GM19395 (cell line): Measurements from ENCODE around the gene RYR2.

Experiments
- ATAC-seq: cut with Tn5 transposase; IDR thresholded peaks from one replicate; pipeline ENCODE4 v1.9.1; 2021; ENCODE audit warnings: mild to moderate bottlenecking, moderate library complexity; ENCODE audit not compliant: unreplicated experiment

RYR2 gene

DNA sequence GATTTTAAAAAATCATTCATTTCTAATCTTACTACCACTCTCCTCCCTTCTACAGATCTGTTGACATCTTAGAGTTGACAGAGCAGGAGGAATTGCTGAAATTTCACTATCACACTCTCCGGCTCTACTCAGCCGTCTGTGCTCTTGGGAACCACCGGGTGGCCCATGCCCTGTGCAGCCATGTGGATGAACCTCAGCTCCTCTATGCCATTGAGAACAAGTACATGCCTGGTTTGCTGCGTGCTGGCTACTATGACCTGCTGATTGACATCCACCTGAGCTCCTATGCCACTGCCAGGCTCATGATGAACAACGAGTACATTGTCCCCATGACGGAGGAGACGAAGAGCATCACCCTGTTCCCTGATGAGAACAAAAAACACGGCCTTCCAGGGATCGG lies 572.0 kb downstream of the RYR2 start:
- ATAC-seq = no peak

DNA sequence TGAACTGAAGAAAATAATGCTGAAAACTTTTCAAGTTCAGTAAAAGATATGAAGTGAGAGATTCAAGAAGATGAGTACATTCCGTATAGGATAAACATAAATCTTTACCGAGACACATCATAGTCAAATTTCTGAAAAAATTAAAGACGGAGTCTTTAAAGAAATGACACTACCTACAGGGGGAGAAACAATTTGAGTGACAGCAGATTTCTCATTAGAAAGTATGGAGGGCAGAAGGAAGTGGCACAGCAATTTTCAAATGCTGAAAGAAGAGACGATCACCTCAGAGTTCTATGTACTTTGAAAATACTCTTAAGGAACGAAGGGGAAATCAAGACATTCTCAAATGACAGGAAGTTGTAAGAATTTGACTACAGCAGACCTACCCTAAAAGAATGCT lies 577.6 kb downstream of the RYR2 start:
- no peak for ATAC-seq

DNA sequence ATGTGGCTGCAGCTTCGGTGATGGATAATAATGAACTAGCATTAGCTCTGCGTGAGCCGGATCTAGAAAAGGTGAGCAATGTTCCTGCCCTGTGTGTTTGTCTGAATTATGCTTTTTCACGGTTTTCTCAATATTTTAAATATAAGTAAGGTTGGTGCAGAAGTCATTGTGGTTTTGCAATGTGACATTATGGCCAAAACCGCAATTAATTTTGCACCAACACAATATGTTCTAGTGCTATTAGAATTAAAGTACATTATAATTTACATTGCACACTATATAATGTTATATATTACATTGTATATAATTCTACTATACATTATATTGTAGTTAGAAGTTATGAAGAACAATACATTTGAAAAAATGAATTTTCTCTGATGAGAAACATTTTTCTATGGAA lies 592.9 kb downstream of the RYR2 start:
- no peak for ATAC-seq

DNA sequence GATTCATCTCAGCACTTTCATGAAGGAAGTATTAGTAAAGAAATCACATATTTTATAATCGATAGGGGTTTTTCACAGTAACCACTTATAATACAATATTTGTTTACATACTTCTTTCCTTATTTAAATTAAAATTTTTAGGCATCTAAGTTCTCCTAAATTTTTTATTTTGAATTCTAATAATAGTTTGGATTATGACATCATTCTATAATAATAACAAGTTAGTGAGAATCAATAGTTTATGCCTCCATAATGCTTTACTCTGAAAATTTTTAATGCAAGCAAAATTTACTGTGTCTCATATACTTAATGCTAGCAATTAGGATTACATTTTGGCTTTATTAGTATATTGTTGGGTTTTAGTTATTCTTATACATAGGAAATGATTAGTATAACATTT lies 596.6 kb downstream of the RYR2 start:
- no peak for ATAC-seq

DNA sequence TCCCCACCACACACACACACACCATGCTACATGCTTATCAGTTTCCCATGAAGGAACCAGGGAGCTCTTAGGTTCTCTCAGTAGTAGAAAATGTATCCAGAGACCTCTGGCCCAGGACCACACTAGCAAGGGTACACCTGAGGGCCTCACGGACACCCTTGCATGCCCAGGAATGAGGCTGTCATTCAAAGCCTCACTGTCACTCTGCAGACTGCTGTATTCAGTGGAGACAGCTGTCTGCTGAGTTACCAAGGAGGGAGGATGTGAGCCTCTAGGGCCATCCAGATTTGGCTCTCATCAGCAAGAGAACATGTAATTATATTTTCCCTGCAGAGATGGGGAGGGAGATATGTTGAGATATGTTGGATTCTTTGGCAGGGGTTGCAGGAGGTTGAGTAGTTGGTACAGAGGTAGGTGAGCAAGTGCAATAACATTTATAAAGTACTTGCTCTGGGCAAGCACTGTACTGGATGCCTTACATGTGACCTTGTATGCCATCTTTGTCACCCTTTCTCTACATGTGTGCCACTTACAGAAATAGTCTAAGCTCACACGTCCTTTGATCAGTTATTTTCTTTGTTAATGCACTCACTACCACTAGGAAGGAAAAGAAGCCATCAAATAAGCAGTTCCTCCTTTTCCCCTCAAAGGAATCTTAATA lies 598.2 kb downstream of the RYR2 start:
- no peak for ATAC-seq

DNA sequence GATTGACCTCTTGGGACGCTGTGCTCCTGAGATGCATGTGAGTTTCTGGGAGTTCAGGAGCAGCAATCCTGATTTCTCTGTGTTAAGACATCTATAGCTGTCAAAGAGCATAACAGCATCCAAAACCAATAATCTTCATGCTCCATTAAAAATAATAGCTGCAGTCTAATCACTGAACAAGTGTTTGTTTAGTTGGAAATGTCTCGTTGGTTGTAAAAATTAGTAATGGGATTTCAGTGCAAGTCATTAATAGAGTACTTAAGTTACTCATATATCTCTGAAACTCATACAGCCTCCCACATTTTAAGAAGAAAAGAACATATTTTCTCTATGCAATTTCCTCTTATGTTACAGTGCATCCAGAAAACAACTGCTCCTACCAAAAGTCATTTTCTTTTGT lies 599.0 kb downstream of the RYR2 start:
- ATAC-seq = no peak

DNA sequence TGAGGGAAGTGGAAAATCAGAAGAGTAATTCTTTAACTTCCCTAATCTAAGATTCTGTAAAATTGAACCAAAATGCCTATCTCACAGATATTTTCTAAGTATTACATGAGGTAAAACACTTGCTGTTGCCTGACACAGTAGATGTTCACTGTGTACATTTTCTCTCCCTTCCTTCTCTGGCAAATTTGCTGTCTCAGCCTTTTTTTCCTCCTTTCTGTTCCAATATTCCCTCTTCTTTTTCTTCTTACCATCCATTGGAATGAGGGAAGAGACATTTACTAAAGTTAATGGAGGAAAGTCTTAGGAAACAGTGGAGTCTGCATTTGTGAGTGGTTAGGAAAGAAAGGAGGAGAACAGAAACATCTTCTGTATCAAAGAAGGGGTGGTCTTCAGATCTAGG lies 608.8 kb downstream of the RYR2 start:
- no peak for ATAC-seq

DNA sequence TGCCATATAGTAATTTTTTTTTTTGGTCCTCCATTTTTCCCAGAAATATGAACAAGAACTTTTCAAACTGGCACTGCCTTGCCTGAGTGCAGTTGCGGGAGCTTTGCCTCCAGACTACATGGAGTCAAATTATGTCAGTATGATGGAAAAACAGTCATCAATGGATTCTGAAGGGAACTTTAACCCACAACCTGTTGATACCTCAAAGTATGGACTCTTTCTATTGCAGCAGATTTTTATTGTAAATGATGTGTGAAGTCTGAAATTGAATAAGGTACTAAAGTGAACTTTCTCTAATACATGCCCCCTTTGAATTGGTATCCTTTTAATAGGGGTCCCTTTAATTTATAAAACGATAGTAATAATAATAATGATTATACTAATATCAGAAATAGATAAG lies 613.8 kb downstream of the RYR2 start:
- ATAC-seq = no peak

DNA sequence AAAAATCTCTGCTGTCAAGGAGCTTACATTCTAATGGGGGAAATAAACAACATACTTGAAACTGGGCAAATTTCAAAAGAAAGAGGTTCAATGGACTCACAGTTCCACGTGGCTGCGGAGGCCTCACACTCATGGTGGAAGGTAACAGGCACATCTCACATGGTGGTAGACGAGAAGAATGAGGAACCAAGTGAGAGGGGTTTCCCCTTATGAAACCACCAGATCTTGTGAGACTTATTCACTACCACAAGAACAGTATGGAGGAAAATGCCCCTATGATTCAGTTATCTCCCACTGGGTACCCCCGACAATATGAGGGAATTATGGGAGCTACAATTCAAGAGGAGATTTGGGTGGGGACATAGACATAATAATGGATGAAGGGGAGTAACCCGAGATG lies 622.4 kb downstream of the RYR2 start:
- no peak for ATAC-seq

DNA sequence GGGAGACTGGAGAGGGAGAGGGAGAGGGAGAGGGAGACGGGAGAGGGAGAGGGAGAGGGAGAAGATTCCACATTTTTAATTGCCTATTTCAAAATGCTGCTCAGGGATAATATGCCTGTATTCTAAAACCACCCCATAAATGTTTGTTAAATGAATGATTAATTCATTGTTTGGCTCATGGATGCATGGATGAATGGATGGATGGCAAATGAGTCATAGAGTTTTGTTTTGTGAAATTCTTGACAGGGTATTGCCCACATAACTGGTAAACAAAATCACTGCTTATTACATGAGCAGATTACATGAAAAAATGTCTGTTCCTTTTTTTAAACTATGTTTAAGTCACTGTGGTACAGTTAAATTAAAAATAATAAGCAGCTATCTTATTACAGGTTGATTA lies 628.3 kb downstream of the RYR2 start:
- ATAC-seq = no peak

DNA sequence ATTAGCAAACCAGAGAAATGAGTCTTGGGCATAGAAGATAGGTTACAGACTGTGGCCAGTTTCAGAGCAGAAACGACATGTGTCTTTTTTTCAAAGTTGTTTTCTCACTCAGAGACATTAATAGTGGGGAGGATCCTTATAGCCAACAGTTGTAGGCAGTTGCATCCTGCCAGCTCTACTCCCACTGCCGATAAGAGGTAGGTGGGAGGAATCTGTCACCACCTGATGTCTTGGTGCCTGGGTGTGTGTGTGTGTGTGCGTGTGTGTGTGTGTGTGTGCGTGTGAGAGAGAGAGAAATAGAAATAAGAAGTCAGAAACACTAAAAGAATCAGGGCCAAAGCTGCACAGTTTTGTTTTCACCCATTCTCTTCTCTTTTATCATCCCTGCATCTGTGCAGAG lies 629.3 kb downstream of the RYR2 start:
- no peak for ATAC-seq

DNA sequence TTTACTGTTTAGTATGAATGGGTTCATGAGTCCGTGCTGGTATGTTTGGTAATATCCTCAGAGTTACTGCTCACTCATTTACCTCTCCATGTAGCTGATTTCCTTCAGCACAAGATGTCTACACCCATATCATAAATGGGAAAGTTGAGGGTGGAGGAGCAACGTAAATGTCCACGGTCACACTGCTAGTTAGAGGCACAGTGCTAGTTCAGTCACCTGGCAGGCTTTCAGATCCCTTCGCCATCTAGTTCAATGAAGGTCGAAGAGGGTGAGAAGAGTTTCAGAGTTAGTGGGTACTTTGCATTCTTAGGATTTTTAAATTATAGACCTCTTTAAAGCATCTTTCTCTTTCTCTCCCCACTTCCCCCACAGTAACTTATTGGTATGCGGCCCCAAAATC lies 630.0 kb downstream of the RYR2 start:
- ATAC-seq = no peak

DNA sequence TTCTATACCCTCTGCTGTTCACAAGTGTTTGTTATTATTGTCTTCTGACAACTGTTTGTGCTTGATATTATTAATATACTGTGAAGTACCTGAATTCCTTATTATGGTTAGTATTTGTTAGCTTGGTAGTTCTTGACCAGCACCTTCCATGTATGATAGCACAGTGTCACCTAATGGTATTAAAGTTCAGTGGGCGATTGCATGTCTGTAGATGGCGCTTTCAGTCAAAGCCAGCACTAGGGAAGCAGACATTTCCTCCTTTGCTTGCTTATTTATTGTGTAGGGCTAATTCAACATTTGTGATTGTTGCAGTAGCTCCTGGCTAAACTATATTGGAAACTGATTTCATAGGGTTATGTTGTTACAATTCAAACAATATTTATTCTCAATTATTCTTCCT lies 630.8 kb downstream of the RYR2 start:
- ATAC-seq = no peak

DNA sequence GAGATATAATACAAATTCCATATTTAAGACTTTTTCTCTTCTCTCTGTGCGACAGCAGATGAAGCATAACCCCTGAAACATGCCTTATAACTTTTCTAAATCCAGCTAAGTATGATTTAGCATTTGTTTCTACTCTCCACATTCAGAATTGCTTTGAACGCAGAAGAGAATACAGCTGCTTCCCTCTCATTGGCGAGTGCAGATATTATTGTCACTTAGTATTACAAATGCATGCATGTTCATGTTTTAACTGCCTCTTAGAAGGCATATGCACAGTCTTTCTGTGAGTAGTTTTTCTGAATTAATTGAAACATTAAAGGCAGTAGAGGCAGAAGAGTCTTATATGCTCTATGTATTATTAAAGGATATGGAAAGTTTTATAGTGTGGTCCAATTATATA lies 631.6 kb downstream of the RYR2 start:
- ATAC-seq = no peak

DNA sequence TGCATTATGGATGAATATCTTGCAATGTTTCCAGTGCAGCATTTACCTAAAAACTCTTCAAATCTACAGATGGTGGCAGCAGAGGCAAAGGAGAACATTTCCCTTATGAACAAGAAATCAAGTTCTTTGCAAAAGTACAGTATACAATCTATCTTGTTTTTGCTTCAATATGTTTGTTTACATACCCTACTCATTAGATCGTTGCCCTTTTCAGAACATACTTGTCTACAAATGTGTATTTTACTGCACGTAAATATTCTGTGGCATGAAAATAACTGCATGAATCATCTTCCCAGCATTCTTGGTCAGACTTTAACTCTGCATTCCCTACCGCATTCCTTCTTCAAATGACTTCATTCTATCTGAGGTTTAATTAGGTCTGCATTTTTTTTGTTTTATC lies 636.0 kb downstream of the RYR2 start:
- no peak for ATAC-seq

DNA sequence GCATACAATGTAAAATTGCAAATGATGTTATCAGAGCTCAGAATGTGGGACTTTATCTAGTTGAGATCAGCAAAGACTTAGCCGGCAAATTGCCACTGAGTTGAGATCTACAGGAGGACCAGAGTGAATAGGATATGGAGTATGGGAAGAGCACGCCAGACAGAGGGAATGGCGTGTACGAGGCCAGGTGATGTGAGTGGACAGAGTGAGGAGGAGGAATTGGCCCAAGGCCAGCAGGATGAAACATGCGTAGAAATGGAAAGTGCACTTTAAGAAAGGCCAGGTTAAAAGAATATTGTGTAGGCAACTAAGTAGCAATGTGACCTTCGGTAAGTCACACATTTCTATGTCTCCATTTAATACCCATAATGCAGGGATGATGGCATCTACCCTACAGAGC lies 637.7 kb downstream of the RYR2 start:
- ATAC-seq = no peak

DNA sequence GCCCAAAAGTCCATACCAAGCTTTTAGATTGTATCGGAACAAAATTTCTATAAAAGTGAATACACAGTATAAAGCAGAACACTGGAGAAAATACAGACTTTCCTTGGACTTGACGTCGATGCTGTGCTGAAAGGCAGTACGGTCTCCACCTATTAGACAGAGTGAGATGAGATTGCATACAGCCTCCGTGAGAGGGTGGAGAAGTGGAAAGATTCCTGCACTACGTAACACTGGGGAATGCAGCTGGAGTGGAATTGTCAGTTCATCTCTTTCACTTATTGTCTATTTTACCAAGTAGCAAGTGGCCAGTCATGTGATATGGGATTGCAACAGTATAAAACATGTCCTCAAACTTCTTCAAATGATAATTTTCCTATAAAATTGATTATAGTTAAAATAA lies 639.2 kb downstream of the RYR2 start:
- ATAC-seq = no peak

DNA sequence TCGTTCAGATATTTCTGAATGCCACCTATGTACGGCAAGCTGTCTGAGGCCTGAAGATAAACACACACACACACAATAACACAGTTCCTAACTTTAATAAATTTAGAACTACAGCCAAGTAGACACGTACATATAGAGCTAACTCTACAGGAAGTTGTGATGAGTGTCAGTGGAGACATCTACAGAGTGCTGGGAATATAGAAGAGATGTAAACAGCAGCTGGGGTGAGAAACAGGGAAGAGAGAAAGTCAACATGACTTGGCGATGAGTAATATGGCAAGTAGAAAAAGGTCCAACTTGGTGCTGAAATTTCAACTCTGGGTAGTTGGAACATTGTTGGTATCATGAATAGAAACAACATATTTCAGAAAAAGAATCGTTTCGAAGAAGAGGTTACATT lies 642.3 kb downstream of the RYR2 start:
- ATAC-seq = no peak

DNA sequence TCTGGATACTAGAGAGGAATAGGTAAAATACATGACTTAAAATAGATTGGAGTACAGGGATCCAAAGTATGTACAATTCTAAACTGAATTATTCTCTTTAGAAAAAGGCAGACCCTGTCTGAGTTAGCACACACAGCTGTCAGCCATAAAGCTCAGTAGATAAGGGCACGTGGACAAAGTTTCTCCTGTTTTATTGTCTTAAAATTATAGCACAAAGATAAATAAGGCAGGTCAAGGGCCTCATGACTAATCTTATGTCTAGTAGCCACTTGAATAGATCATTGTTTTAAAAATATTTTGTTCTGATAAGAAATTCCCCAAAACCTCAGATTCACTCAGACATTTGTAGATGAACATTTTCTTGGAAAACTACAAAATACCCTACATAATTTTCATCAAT lies 643.6 kb downstream of the RYR2 start:
- no peak for ATAC-seq

DNA sequence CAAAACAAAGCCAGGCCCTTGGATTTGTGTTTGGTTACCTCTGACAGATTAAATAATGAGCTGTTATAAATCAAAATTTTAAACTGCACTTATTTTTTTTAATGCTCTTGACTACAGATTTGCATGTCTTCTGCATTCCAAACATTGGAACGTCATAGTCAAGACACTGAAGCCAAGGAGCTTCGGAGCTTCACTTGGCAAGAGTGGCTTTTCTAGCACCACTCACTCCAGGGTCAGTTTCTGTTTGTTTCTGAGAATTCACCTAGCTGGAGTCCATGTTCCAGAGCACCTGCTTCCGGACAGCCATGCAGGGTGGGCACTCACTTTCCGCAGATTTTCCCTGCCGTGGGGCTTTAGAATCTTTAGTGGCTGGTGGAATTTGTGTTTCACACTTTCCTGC lies 645.8 kb downstream of the RYR2 start:
- ATAC-seq = no peak

DNA sequence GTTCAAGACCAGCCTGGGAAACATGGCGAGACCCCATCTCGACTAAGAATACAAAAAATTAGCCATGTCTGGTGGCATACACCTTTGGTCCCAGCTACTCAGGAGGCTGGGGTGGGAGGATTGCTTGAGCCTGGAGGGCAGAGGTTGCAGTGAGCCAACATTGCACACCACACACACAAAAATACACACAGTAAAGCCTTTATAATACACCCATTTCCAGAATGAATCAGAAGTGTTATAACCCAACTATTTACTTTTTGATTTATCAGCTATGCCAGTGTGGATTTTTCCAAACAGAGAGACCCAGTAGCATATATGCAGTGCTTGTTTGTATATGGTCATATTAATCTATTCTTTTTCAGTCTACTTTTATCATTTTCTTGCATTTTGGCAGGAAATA lies 648.7 kb downstream of the RYR2 start:
- no peak for ATAC-seq

DNA sequence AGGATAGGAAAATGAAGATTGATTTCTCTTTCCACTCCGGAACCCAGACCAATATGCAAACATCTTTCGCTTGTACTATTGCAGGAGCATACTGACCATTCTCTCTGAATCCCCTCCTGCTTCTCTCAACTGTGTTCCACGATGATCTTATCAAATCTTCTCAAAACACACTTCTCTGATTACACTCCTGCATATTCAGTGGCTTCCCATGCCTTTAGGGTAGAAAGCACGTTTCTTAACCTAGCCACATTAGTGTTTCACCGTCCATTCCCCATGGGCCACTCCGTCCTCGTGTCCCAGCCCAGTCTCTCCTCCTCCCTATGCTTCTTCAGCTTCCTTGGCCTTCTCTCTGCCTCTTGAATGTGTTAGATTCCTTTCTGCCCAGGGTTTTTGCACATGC lies 650.3 kb downstream of the RYR2 start:
- ATAC-seq = no peak

DNA sequence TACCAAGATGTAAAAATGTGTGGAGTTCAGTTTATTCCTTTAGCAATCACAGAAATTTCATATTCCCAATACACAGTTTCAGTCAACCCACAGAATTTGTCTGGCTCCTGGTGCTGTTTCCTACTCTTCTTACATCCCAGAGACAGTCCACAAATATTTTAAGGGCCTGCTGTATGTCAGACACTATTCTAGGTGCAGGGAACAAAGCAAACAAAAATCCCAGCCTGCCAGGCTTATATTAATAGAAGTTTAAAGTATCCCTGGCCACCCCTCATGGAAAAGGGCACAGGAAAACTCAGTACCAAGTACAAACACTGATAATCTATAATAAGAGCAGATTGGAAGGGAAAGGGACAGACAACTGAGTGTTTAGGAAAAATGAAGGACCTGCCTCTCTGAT lies 653.9 kb downstream of the RYR2 start:
- ATAC-seq = no peak

DNA sequence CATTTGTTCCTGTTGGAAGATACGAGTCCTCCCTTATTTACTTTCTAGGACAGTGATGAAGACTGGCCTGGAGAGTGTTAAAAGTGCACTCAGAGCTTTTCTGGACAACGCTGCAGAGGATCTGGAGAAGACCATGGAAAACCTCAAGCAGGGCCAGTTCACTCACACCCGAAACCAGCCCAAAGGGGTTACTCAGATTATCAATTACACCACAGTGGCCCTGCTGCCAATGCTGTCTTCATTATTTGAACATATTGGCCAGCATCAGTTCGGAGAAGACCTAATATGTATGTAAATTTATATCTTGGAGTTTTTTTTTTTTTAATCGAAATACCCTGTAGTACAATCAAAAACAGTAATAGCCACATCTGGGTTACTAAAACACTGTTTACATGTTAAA lies 658.2 kb downstream of the RYR2 start:
- no peak for ATAC-seq
